ENCODE data around the gene USP2.
A peak's percentile ranks its signal among the peaks of the same experiment; 100 is the strongest.

USP2 gene

DNA sequence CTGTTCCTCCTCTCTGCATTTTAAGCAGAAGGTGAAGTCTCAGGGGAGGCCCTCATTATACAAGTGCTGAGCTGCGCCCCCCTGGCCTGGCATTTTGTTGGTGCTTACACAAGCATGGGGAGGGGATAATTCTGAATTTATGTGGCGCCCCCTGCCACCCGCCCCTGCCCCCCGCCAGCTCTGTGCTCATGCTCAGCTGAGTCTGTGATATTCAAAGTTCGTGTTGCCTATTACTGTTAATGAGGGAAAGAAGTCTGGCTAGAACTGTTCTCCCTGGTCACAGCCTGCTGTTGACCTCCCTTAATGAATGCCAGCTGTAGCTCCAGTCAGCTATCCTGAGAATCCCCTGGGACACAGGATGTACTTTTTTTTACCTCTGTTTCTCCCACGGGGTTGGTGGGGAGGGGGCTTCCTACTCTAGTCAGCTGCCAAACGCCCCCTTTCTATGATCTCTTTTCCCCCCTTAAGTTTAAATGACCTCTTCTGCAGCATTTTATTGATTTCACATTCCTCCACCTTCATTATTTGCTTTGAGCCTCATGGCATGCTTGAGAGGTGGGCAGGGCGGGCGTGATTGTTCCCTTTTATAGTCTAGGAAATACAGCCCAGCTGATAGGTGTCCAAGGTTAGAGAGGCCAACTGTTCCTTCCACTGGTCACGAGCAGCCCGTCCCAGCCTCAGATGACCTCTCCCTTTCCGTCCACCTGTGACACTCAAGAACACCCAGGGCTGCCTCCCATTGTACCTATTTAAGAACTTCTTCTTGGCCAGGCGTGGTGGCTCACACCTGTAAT, 12.2 kb downstream of the USP2 start:
- H3K27ac ChIP-seq (replicated peaks) = no peak overlapping the region
- TF ChIP-seq, protein P1, sequence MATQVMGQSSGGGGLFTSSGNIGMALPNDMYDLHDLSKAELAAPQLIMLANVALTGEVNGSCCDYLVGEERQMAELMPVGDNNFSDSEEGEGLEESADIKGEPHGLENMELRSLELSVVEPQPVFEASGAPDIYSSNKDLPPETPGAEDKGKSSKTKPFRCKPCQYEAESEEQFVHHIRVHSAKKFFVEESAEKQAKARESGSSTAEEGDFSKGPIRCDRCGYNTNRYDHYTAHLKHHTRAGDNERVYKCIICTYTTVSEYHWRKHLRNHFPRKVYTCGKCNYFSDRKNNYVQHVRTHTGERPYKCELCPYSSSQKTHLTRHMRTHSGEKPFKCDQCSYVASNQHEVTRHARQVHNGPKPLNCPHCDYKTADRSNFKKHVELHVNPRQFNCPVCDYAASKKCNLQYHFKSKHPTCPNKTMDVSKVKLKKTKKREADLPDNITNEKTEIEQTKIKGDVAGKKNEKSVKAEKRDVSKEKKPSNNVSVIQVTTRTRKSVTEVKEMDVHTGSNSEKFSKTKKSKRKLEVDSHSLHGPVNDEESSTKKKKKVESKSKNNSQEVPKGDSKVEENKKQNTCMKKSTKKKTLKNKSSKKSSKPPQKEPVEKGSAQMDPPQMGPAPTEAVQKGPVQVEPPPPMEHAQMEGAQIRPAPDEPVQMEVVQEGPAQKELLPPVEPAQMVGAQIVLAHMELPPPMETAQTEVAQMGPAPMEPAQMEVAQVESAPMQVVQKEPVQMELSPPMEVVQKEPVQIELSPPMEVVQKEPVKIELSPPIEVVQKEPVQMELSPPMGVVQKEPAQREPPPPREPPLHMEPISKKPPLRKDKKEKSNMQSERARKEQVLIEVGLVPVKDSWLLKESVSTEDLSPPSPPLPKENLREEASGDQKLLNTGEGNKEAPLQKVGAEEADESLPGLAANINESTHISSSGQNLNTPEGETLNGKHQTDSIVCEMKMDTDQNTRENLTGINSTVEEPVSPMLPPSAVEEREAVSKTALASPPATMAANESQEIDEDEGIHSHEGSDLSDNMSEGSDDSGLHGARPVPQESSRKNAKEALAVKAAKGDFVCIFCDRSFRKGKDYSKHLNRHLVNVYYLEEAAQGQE (IDR thresholded peaks at IDR 0.05; ENCODE audit: insufficient replicate concordance, low read depth) = no peak
- no peak for TF ChIP-seq GABPA (IDR thresholded peaks at IDR 0.05; ENCODE audit: low read depth)
- no peak for TF ChIP-seq SPI1 (IDR thresholded peaks at IDR 0.05; ENCODE audit: borderline replicate concordance, low read depth)
- TF ChIP-seq, protein P2, sequence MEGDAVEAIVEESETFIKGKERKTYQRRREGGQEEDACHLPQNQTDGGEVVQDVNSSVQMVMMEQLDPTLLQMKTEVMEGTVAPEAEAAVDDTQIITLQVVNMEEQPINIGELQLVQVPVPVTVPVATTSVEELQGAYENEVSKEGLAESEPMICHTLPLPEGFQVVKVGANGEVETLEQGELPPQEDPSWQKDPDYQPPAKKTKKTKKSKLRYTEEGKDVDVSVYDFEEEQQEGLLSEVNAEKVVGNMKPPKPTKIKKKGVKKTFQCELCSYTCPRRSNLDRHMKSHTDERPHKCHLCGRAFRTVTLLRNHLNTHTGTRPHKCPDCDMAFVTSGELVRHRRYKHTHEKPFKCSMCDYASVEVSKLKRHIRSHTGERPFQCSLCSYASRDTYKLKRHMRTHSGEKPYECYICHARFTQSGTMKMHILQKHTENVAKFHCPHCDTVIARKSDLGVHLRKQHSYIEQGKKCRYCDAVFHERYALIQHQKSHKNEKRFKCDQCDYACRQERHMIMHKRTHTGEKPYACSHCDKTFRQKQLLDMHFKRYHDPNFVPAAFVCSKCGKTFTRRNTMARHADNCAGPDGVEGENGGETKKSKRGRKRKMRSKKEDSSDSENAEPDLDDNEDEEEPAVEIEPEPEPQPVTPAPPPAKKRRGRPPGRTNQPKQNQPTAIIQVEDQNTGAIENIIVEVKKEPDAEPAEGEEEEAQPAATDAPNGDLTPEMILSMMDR (IDR thresholded peaks at IDR 0.05; ENCODE audit: insufficient read depth, low read length) = no peak
- no peak for TF ChIP-seq POLR2AphosphoS5 (IDR thresholded peaks at IDR 0.05; ENCODE audit: low read depth)
- H3K27me3 ChIP-seq (ENCODE audit: insufficient read depth, poor library complexity, severe bottlenecking) = peaks cover 8% of the 10 kb centered on the region
- no peak for DNase-seq (ENCODE audit: low read depth in 1 of 2, low spot score in 1 of 2)
- H3K4me3 ChIP-seq (replicated peaks; ENCODE audit: insufficient read depth, low read length) = no peak overlapping the region

DNA sequence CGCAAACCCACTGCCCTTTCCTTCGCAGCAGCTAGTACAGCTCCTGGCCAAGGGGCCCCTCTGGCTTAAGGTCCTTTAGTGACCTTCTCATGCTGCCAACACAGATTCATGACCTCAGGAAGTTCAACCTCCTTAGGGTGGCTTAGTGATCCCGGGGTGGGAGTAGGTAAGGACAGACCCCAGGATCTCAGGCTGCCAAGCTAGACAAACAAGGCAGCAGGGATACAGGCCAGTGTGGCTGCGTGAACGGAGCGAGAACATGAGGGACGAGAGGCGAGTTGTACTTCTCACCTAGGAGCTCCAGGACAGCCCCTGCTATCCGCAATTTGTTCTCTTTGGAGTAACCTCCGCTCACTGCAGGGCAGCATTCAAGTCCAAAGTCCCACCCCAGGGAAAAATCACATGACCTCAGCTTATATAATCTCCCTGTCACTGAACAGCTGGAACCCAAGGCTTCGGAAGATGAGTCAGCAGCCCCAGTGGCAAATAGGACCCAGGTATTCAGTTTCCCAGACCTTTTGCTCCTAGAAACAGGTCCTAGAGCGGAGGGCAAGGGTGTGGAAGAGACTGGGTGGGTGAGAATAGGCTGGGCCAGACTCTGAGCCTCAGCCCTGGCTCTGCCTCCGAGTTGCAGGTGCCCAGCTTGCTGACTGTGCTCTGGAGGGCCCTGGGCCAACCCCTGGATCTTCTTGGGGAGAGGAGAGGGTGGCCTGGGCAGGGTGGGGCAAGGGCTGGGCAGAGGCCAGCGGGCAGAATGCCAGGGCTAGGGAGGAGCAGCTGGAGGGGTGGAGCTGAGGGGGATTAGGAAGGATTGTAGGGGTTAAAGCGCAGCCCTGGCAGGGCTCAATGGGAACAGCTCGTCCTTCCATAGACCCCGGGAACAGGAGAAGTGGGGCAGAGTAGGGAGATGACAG, 13.1 kb downstream of the USP2 start:
- H3K27ac ChIP-seq (replicated peaks) = peak overlapping the region; percentile 59
- DNase-seq (ENCODE audit: low read depth in 1 of 2, low spot score in 1 of 2) = no peak
- TF ChIP-seq SPI1 (IDR thresholded peaks at IDR 0.05; ENCODE audit: borderline replicate concordance, low read depth) (no peak), GABPA (IDR thresholded peaks at IDR 0.05; ENCODE audit: low read depth) (no peak), POLR2AphosphoS5 (IDR thresholded peaks at IDR 0.05; ENCODE audit: low read depth) (no peak)
- TF ChIP-seq, protein P2 (IDR thresholded peaks at IDR 0.05; ENCODE audit: insufficient read depth, low read length) = no peak
- TF ChIP-seq, protein P1 (IDR thresholded peaks at IDR 0.05; ENCODE audit: insufficient replicate concordance, low read depth) = no peak

DNA sequence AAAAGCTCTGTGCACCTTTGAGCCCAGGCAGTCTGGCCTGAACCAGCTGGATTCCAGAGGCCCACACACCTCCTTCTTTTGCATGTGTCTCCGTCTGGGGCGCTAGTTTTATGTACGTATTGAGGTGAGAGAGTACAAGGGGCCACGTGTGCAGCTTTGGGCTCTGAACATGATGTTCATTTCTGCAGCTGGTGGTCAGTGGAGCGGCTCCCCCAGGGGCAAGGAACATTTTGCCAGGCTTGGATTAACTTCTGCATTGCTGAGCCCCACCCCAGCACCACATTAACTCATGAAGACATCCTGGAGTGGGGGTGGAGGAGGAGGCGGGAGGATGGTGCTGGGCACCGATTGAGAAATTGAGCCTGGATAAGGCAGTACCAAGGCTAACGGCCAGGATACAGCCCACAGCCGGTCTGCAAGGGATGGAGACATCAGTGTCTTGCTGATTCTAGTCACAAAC, 13.8 kb downstream of the USP2 start:
- TF ChIP-seq, protein P2 (IDR thresholded peaks at IDR 0.05; ENCODE audit: insufficient read depth, low read length) = no peak
- TF ChIP-seq SPI1 (IDR thresholded peaks at IDR 0.05; ENCODE audit: borderline replicate concordance, low read depth) (no peak), POLR2AphosphoS5 (IDR thresholded peaks at IDR 0.05; ENCODE audit: low read depth) (no peak), GABPA (IDR thresholded peaks at IDR 0.05; ENCODE audit: low read depth) (no peak)
- TF ChIP-seq, protein P1 (IDR thresholded peaks at IDR 0.05; ENCODE audit: insufficient replicate concordance, low read depth) = no peak
- peak in 1 of 2 experiments; percentile 87 for DNase-seq (ENCODE audit: low read depth in 1 of 2, low spot score in 1 of 2)
- Histone ChIP-seq H3K4me3 (replicated peaks; ENCODE audit: insufficient read depth, low read length) (no peak overlapping the region), H3K27ac (replicated peaks) (peak overlapping the region; percentile 59), H3K27me3 (ENCODE audit: insufficient read depth, poor library complexity, severe bottlenecking) (peaks cover 14% of the 10 kb centered on the region)

More for the DNA sequence above, 13.1 kb downstream of the USP2 start:
- H3K27me3 ChIP-seq (ENCODE audit: insufficient read depth, poor library complexity, severe bottlenecking) = peaks cover 11% of the 10 kb centered on the region
- no peak overlapping the region for H3K4me3 ChIP-seq (replicated peaks; ENCODE audit: insufficient read depth, low read length)

All from HL-60 (cell line).